BE2C (cell line): ENCODE results near the gene MMRN2.

Experiments used
- DNase-seq: peaks from one replicate; pipeline ENCODE4 v3.0.0-alpha.2; 2020
- H3K27me3 ChIP-seq: fragments of 250-450 bp; sonication (Bioruptor Pico); 2 replicates; pipeline ENCODE4 v1.5.1; 2020; ENCODE audit warnings: mild to moderate bottlenecking
- H3K36me3 ChIP-seq: fragments of 250-450 bp; sonication (Bioruptor Pico); 2 replicates; pipeline ENCODE4 v1.5.1; 2020; ENCODE audit warnings: mild to moderate bottlenecking
- H3K4me1 ChIP-seq: fragments of 250-450 bp; sonication (Bioruptor Pico); 2 replicates; pipeline ENCODE4 v1.5.1; 2020
- H3K4me3 ChIP-seq: 2 replicates; pipeline ENCODE4 v1.5.1; 2011; ENCODE audit warnings: low read depth, low read length
- H3K9me3 ChIP-seq: fragments of 250-450 bp; sonication (Bioruptor Pico); 2 replicates; pipeline ENCODE4 v1.5.1; 2020
- TF ChIP-seq, protein P1 (sequence below): IDR thresholded peaks from 2 replicates; pipeline ENCODE4 v1.5.1; 2012; ENCODE audit warnings: mild to moderate bottlenecking, low read depth, low read length

The MMRN2 gene

DNA sequence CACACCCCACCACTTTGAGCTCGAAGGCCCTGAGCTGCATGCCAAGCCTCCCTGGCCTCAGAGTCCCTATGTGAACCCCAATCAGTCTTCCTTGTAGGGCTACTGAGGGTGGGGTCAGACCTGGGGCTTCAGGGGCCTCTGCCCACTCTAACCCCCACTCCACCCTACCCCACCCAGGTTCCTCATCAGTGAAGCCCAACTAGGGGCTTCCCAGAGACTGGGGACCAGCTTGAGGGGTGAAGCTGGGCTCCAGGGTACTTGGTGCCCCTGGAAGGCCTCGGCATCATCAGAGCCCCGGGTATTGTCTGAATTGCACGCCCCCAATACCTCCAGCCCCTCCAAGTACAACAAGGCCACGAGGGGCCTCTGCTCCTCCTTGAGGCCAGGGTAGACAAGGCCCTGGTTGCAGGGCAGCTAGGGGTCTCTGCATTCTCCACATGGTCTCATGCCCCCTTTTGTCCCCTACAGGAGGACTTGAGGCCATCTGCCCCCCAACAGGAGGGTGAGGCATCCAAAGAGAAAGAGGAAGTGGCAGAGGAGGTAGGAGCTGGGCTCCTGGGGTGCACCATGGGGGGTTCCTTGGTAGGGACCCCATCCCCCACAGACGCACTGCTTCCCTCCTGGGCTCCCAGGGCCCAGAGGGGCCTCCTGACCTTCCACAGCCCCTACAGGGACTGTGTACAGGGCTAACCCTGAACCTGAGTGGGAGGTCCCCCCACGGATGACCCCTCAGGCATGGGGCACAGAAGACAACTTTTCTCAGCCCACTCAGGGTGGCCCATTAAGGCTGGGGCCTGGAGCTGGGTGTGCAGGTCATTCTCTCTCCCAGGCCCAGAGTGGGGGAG is 4.9 kb upstream of the MMRN2 start:
- Histone ChIP-seq H3K9me3 (no peaks in the 10 kb centered on the region), H3K27me3 (no peaks in the 10 kb centered on the region), H3K4me3 (no peak overlapping the region), H3K4me1 (peaks cover 15% of the 10 kb centered on the region), H3K36me3 (no peaks in the 10 kb centered on the region)
- TF ChIP-seq, protein P1, sequence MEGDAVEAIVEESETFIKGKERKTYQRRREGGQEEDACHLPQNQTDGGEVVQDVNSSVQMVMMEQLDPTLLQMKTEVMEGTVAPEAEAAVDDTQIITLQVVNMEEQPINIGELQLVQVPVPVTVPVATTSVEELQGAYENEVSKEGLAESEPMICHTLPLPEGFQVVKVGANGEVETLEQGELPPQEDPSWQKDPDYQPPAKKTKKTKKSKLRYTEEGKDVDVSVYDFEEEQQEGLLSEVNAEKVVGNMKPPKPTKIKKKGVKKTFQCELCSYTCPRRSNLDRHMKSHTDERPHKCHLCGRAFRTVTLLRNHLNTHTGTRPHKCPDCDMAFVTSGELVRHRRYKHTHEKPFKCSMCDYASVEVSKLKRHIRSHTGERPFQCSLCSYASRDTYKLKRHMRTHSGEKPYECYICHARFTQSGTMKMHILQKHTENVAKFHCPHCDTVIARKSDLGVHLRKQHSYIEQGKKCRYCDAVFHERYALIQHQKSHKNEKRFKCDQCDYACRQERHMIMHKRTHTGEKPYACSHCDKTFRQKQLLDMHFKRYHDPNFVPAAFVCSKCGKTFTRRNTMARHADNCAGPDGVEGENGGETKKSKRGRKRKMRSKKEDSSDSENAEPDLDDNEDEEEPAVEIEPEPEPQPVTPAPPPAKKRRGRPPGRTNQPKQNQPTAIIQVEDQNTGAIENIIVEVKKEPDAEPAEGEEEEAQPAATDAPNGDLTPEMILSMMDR, result no peak
- DNase-seq, result no peak

GRCh38 chr10:86961481-86962091 is 4.2 kb upstream of the MMRN2 start:
- Histone ChIP-seq H3K9me3 (no peaks in the 10 kb centered on the region), H3K4me3 (no peak overlapping the region), H3K36me3 (no peaks in the 10 kb centered on the region), H3K27me3 (no peaks in the 10 kb centered on the region), H3K4me1 (peaks cover 8% of the 10 kb centered on the region)
- TF ChIP-seq, protein P1, result no peak
- no peak for DNase-seq

GRCh38 chr10:86960863-86961434 is 3.5 kb upstream of the MMRN2 start:
- Histone ChIP-seq H3K4me3 (no peak overlapping the region), H3K4me1 (peaks cover 8% of the 10 kb centered on the region), H3K9me3 (no peaks in the 10 kb centered on the region), H3K36me3 (no peaks in the 10 kb centered on the region), H3K27me3 (no peaks in the 10 kb centered on the region)
- no peak for DNase-seq
- TF ChIP-seq, protein P1, result no peak

DNA sequence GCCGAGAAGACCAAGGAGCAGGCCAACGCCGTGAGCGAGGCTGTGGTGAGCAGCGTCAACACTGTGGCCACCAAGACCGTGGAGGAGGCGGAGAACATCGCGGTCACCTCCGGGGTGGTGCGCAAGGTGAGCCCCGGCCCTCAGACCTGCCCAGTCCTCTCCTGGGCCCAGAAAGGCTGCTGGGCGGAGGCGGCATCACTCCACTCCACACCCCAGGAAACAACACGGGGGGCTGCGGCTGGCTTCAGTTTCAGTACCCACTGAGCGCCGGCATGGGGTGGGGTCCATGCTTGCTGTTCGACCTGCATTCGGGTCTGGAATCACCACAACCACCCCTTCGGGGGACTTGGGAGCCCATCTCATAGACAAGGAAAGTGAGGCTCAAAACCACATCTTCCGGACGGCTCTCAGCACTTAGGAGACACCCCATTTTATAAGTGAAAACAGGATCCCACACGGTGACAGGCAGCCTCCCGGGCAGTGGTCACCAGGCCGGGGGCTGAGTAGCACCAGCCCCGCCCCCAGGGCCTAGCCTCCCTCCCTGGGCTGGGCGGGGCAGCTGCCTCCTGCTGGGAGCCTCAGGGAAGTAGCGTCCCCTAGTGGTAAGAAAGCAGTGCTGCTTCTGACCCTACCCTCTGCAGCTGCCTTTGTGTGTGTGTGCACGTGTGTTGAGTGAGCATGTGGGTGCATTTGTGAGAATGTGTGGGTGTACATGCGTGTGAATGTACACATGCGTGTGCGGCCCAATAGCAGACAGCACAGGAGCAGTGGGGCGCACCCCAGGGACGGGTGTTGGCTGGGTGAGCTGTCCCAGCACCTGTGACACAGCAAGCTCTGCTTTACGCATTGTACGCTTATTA is 2.8 kb upstream of the MMRN2 start:
- peaks cover 8% of the 10 kb centered on the region; the same call in 1 of the 2 replicates for H3K4me1 ChIP-seq
- no peaks in the 10 kb centered on the region for H3K9me3 ChIP-seq
- H3K4me3 ChIP-seq, result no peak overlapping the region
- no peaks in the 10 kb centered on the region for H3K27me3 ChIP-seq
- H3K36me3 ChIP-seq, result no peaks in the 10 kb centered on the region
- DNase-seq, result peak; percentile 41
- TF ChIP-seq, protein P1, result peak; percentile 80

- Histone ChIP-seq H3K36me3 (no peaks in the 10 kb centered on the region), H3K4me3 (no peak overlapping the region), H3K4me1 (peaks cover 8% of the 10 kb centered on the region; the same call in 1 of the 2 replicates), H3K9me3 (no peaks in the 10 kb centered on the region), H3K27me3 (no peaks in the 10 kb centered on the region)
- TF ChIP-seq, protein P1, result no peak
- DNase-seq, result no peak
Measured at GRCh38 chr10:86959737-86960002, 2.3 kb upstream of the MMRN2 start.
